ENCODE measurements around the gene APBB2.

DNA sequence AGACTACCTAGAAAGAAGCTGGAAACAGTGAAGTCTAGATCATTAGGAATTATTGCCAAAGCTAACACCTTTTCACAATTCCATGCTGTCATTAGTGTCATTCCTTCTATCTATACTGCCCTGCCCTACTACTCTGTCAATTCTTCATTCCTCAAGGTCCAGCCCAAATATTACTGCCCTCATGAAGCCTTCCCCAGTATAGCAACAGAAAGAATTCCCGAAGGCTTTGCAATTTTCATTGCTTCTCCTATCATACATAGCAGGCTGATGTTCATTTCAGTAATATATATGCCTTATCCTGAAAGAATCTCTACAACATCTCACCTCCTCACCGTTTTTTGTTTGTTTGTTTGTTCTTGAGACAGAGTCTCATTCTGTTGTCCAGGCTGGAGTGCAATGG is 63.9 kb downstream of the APBB2 start:
- TF ChIP-seq, protein P1, sequence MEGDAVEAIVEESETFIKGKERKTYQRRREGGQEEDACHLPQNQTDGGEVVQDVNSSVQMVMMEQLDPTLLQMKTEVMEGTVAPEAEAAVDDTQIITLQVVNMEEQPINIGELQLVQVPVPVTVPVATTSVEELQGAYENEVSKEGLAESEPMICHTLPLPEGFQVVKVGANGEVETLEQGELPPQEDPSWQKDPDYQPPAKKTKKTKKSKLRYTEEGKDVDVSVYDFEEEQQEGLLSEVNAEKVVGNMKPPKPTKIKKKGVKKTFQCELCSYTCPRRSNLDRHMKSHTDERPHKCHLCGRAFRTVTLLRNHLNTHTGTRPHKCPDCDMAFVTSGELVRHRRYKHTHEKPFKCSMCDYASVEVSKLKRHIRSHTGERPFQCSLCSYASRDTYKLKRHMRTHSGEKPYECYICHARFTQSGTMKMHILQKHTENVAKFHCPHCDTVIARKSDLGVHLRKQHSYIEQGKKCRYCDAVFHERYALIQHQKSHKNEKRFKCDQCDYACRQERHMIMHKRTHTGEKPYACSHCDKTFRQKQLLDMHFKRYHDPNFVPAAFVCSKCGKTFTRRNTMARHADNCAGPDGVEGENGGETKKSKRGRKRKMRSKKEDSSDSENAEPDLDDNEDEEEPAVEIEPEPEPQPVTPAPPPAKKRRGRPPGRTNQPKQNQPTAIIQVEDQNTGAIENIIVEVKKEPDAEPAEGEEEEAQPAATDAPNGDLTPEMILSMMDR (IDR thresholded peaks at IDR 0.05) = no peak
- TF ChIP-seq EP300 (IDR thresholded peaks at IDR 0.05) = no peak

Data from tibial nerve (tissue), 4 donors.